Ramos (cell line): ENCODE results near the gene ADAMTSL1.

Source experiments
- in situ Hi-C: fragments of 300-500 bp; cut with MboI; formaldehyde crosslinking; loops from one replicate; pipeline ENCODE4 v1.14.3; 2022; ENCODE audit warnings: low sequenced_read_pairs; ENCODE audit not compliant: unreplicated experiment

ADAMTSL1 gene

GRCh38 chr9:18594837-18595236, 120.9 kb downstream of the ADAMTSL1 start:
- in situ Hi-C loops = no loop called here

DNA sequence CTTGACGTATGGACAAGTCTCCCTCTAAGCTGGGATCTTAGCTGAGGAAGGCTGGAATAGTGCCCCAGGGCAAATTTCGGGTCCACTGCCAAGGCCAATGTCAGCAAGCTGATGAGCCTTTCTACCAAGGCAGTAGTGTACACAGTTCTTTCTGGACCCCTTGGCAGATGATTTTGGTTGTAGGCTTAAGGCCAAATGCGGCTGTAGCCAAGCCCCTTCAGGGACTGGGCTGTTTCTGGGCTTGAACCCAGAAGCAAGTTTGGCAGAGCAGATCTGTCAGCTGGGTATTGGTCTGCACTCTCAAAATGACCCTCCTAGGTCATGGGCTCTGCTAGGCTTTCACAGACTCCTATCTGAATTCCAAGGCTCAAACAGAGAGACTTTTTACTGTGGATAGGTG, 121.6 kb downstream of the ADAMTSL1 start:
- in situ Hi-C loops = no loop called here

DNA sequence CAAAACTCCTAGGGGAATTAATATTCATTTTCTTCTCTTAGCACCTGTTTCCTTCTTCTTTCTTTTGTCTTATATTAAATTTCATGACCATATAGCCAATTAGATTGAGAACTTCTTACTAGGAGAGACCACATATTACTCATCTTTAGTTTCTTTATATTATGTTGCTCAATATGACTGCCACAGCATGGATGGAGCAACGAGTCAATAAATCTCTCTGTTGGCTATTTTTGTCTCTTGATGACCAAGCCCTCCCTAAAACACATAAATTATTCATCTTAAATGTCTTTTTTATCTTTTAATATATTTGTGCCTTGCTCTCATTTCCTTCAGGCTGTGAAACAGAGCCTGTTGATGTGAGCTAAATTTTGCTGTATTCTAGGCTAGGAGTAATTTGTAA, 123.0 kb downstream of the ADAMTSL1 start:
- in situ Hi-C loops = no loop called here

GRCh38 chr9:18598969-18599368, 125.0 kb downstream of the ADAMTSL1 start:
- in situ Hi-C loops = no loop called here

- in situ Hi-C loops = no loop called here
These were observed 127.1 kb downstream of the ADAMTSL1 start for GRCh38 chr9:18601026-18601425.

- in situ Hi-C loops = no loop called here
These were observed 128.0 kb downstream of the ADAMTSL1 start for GRCh38 chr9:18601956-18602355.

DNA sequence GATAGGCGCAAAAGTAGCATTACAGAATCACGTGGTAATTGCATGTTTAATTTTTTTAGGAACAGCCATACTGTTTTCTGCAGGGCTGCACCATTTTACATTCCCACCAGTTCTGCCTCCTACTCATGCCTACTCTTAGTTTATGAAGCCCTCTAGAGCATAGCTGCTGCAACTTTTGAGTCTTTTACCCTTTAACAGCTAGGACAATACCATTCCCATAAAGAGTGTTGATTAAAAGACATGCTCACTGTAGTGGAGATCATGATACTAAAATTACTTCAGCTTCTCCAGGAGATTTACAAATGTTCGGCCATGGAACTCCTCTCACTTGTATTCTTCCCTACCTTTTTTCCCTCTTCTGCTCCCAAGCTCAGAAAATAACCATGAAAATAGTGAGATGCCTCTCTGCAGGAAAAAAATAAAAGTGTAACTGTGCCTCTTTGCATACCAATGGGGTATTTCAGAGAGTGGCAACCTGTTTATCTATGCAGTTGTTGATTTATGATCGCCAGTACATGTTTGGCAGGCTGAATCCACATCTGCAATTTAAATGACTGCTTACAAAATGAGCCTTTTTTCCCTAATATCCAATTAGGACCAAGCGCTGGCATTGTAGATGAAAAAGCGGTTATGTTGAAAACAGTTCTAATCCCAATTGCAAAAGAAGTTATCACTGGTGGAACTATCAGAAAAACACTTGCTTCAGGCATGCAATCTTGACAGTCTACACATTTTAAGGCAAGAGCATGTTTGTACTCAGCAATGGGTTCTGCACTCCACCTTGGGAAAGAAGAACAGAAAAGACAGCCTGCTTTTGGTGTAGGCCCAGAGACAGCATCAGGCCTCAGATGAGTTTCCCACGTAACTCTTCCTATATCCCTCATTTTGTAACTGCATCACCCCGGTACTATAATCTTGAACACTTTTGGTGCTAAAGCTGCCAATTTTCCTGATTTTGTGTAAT, 131.1 kb downstream of the ADAMTSL1 start:
- in situ Hi-C loops = no loop called here

GRCh38 chr9:18605766-18606180, 131.8 kb downstream of the ADAMTSL1 start:
- in situ Hi-C loops = no loop called here

GRCh38 chr9:18606281-18606680, 132.3 kb downstream of the ADAMTSL1 start:
- in situ Hi-C loops = no loop called here

- in situ Hi-C loops = no loop called here
These were observed 132.9 kb downstream of the ADAMTSL1 start for GRCh38 chr9:18606846-18607245.

DNA sequence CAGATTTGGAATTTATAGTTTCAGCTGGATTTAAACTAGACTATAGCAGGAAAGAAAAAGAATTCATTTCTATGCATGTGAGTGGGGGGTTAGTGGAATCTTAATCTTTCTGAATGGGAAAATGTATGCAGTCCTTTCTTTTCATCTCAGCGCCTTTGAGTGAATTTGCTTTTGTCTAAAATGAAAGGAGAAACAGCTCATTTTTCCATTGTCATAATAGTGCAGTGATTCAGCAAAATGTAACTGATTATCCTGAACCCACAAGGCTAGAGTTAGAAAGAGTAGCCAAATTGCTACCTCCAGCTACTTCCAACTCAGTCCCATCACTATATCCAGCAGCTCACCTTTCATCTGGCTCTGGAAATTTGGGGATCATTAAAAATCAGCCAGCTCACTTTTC, 134.4 kb downstream of the ADAMTSL1 start:
- in situ Hi-C loops = no loop called here

DNA sequence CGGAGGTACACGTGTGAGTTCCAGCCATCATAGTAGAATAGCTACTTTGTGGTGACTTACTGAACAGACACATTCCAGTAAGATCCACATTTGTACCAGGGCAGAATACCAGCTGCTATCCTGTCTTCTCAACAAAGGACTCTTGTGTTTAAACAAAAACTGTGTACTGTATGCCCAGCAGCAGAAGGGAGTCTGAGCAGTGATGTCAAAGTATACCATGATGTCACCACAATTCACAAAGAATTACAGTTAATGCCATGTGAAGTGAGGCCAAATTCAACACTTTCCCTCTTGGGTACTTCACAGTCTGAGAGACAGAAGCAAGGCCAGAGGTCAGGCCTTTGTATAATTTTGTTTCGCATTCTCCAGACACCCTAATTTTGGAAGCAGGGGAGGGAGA, 137.0 kb downstream of the ADAMTSL1 start:
- in situ Hi-C loops = no loop called here

DNA sequence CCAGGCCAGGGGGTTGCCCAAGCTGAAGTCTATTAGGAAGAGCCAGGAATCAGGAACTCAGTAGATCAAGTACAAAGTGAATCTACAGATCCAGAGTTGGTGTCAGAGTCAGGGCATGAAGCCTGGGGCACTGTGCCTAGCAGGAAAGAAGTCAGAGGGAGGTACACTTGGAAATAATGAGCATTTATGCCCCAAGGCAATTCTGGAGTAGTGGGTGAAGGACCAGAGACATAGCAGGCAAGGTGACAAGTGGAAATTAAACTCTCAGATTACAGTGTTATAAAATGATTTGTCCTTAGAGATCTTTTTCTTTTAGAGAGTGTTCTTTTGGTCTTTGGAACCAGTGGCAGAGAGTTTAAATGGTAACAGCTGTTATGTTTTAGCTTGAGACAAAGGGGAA, 138.0 kb downstream of the ADAMTSL1 start:
- in situ Hi-C loops = no loop called here

DNA sequence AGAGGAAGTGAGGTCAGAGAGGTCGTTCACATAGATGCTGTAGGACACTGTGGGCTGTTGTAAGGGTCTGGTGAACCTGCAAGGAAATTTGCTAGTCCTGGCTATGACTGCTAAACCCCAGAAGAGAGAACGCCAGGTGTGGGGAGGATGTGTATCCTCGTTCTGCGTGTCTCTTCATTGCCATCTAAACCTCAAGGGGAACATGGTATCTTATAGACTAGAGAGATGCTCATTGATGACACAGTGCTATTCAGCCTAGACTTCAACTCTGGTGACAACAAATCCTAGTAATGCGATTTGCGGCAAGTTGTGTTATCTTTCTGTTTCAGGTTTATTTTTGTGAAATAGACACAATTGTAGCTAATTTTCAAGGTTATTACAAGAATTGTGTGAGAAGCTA, 140.2 kb downstream of the ADAMTSL1 start:
- in situ Hi-C loops = no loop called here

GRCh38 chr9:18614651-18615050, 140.7 kb downstream of the ADAMTSL1 start:
- in situ Hi-C loops = no loop called here

- in situ Hi-C loops = no loop called here
These were observed 143.0 kb downstream of the ADAMTSL1 start for GRCh38 chr9:18616976-18617375.

GRCh38 chr9:18617759-18618158, 143.8 kb downstream of the ADAMTSL1 start:
- in situ Hi-C loops = no loop called here

DNA sequence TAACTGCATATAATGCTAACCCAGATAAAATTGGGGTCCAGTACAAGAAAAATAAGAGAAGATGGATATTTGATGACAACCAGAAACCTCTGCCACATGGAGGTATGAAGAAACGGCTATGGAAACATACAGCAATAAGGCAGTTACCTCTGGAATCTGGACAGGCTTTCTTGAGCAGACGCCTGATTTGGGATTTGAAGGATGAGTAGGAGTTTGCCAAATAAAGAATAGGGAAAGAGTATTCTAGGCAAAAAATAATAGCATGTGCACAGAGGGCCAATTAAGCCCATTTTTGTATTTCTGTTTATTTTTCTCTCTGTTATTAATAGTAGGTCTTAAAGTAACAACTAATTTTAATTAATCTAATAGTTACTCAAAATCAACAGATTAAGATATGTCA, 144.9 kb downstream of the ADAMTSL1 start:
- in situ Hi-C loops = no loop called here

DNA sequence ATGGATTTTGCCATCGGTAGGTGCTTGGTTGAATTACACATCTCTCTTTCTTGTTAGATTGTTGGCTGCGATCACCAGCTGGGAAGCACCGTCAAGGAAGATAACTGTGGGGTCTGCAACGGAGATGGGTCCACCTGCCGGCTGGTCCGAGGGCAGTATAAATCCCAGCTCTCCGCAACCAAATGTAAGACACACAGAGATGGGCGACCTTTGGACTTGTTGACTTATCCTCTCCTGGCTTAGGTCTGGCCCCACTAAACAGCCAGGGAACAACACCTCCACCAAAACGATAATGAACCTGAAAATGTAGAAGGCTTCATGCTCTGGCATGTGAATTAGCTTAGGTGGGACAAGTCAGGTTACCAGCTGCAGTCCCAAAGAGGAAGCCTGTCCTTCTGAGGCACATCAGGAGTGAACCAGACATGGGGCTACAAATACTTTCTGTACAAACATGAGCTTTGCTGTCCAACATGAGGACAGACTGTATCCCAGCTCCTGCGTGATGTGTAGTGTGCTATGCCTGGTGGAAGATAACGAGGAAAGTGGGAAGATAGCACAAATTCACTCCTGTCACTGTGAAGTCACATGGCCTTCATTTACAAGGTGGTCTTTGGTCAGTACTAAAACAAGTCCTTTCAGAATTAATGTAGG, 148.4 kb downstream of the ADAMTSL1 start:
- in situ Hi-C loops = no loop called here

DNA sequence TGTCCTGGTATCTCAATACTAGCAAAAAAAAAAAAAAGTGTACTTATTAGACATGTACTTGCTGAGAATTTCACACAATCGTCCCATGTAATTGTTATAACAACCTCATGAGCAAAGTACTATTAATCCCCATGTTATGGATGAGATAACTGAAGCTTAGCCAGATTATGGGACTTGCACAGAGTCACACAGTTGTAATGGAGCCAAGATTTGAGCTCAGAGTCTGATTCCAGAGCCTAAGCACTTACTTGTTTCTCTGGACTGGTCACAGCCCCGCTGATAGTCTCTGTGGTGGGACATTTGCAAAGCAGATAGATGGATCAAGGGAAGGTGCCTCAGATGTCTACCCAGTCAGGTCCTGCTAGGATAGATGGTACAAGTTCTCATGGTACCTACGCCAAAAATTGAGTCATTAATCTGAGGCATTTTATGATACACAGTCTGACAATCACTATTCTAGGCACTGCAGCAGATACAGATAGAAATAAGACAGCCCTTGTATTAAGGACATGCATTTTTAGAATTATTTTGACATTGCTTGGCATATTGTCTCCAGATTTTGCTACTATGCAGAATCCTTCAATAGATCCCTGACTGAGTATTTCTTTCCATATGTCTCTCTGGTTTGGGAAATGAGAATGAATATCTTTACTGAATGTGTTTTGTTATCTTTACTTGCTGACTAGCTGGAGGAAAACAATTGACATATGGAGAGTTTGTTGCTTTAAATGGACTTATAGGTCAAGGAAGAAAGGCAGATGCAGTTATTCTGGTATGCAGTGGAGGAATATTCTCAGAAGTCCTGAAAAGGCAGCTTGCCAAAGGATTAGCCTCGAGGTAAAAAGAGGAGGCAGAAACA, 149.5 kb downstream of the ADAMTSL1 start:
- in situ Hi-C loops = no loop called here
